ENCODE data around the gene SORBS2.
"Not testable (repeated sequence)": the region's sequence is repeated elsewhere in the genome, so short reads cannot be mapped to it uniquely, and the experiment has no call there.

SORBS2 gene

DNA sequence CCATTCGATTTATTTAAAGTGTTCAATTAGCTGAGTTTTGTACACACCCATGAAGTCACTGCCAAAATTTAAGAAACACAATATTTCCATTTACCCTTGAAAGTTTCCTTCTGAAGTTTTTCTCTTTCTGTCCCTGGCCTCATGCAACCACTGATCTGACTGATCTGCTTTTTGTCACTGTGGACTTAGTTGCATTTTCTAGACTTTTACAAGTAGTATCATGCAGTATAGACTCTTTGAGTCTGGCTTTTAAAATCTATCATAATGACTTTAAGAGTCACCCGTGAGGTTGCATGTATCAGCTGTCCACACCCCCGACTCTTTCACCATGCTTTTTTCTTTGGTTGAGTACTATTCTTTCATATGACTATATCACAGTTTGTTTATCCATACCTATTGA, 247.6 kb downstream of the SORBS2 start:
- H3K4me3 ChIP-seq (ENCODE audit: low read length): no peak overlapping the region
- TF ChIP-seq, protein P1, sequence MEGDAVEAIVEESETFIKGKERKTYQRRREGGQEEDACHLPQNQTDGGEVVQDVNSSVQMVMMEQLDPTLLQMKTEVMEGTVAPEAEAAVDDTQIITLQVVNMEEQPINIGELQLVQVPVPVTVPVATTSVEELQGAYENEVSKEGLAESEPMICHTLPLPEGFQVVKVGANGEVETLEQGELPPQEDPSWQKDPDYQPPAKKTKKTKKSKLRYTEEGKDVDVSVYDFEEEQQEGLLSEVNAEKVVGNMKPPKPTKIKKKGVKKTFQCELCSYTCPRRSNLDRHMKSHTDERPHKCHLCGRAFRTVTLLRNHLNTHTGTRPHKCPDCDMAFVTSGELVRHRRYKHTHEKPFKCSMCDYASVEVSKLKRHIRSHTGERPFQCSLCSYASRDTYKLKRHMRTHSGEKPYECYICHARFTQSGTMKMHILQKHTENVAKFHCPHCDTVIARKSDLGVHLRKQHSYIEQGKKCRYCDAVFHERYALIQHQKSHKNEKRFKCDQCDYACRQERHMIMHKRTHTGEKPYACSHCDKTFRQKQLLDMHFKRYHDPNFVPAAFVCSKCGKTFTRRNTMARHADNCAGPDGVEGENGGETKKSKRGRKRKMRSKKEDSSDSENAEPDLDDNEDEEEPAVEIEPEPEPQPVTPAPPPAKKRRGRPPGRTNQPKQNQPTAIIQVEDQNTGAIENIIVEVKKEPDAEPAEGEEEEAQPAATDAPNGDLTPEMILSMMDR (conservative IDR thresholded peaks at IDR 0.05; ENCODE audit: low read depth, low read length): no peak

DNA sequence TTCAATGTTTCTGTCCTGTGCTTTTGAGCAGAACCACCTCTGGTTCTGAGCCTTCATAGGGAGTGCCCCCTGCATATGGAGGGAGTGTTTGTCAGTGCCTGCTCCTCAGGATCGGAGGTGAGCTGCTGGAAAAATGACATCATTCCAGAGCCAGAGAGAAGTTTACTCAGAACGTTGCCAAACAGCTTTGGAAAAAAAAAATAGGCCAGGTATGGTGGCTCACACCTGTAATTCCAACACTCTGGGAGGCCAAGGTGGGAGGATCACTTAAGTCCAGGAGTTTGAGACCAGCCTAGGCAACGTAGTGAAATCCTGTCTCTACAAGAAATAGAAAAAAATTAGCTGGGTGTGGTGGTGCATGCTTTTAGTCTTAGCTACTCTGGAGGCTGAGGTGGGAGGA, 249.5 kb downstream of the SORBS2 start:
- DNase-seq (ENCODE audit: low read depth): no peak
- H3K4me3 ChIP-seq (ENCODE audit: low read length): no peak overlapping the region
- TF ChIP-seq, protein P1 (conservative IDR thresholded peaks at IDR 0.05; ENCODE audit: low read depth, low read length): no peak

More for the DNA sequence above, 247.6 kb downstream of the SORBS2 start:
- no peak for DNase-seq (ENCODE audit: low read depth)

DNA sequence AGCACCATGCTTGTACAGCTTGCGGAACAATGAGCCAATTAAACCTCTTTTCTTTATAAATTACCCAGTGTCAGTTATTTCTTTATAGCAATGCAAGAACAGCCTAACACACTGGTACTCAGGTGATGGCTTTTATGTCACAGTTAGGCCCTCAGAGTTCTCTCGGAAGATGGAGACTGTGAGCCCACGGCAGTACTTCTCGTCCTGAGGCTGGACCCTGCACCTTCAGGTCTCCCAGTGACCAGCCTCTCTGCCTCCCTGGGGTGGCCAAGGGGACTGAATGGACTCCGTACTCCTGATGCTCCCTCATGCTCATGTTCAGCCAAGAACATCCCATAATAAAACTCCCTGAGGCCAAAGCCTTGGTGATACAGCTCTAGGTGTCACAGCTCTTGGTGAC, 251.7 kb downstream of the SORBS2 start:
- DNase-seq (ENCODE audit: low read depth): no peak
- no peak overlapping the region for H3K4me3 ChIP-seq (ENCODE audit: low read length)
- TF ChIP-seq, protein P1 (conservative IDR thresholded peaks at IDR 0.05; ENCODE audit: low read depth, low read length): no peak

DNA sequence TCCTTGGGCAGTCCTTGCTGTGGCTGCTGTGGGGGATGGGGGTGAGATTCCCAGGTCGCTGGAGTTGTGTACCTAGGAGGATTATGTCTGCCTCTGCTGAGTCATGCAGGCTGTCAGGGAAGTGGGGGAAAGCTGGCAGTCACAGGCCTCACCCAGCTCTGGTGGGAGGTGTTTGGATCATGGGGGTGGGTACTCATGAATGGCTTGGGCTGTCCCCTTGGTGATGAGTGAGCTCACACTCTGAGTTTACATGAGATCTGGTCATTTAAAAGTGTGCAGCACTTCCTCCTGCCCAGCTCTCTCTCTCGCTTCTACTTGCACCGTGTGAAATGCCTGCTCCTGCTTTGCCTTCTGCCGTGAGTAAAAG, 252.1 kb downstream of the SORBS2 start:
- TF ChIP-seq, protein P1 (conservative IDR thresholded peaks at IDR 0.05; ENCODE audit: low read depth, low read length): no peak
- H3K4me3 ChIP-seq (ENCODE audit: low read length): no peak overlapping the region
- peak; percentile 97 for DNase-seq (ENCODE audit: low read depth)

DNA sequence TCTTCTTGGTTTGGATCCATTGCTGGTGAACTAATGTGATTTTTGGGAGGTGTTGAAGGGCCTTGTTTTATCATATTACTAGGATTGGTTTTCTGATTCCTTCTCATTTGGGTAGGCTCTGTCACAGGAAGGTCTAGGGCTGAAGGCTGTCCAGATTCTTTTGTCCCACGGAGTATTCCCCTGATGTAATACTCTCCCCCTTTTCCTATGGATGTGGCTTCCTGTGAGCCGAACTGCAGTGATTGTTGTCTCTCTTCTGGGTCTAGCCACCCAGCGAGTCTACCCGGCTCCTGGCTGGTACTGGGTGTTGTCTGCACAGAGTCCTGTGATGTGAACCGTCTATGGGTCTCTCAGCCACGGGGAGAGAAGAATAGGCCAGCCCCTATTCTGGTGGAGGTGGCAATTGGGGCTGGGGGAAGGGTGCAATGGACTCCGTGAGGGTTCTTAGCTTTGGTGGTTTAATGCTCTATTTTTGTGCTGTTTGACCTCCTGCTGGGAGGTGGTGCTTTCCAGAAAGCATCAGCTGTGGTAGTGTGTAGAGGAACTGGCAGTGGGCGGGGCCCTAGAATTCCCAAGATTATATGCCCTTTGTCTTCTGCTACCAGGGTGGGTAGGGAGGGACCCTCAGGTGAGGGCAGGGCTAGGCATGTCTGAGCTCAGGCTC, 252.6 kb downstream of the SORBS2 start:
- DNase-seq (ENCODE audit: low read depth); H3K4me3 ChIP-seq (ENCODE audit: low read length): not testable (repeated sequence)

DNA sequence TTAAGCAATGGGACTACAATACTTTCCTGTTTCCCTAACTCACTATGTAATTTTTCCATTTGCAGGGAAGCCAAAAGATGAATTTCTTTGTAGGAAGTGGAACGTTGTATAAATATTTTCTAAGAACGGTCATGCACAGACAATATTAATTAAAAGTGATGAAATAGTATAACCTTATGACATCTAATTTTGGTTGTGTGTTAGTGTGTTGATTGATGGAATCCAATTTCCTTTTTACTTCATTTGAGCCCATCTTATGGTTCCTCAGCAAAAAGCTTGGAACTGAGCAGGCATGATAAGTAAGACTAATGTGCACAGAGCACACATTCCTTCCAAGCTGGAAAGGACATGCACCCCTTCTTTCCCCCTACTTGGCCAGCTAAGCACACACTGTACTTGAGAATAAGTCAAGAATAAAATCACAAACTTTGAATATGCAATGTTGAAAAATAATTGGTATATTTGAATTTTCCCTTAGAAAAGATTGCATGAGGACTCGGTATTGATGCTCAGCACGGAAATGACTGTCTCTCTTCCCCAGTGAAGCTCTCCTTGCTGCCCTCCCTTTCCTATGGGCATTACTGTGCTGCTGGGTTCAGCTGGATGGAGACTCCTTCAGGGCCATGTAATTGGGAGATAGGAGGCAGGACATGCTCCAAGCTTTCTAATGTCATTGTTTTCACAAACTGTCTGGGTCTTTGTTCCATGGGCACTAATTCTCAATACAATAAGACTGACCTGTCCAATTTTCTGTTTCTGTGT, 257.4 kb downstream of the SORBS2 start:
- no peak overlapping the region for H3K4me3 ChIP-seq (ENCODE audit: low read length)
- DNase-seq (ENCODE audit: low read depth): no peak
- TF ChIP-seq, protein P1 (conservative IDR thresholded peaks at IDR 0.05; ENCODE audit: low read depth, low read length): no peak

DNA sequence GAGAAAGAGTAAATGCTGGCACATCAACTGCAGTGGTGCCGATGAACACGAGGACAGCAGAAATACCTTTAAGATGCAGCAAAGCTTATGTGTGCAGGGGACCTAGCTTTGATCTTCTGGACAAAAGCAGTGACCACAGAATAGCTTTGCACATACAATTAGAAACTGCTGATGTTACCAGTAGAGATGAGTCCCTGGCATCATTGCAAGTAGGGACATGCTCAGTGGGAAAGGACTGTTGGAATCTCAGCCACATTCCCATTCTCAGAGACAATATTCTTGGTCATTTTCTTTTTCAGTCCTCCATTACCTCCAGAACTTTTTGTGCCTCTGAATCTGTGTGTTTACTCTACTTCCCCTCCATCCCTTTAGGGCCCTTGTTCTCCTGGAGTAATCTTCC, 259.7 kb downstream of the SORBS2 start:
- TF ChIP-seq, protein P1 (conservative IDR thresholded peaks at IDR 0.05; ENCODE audit: low read depth, low read length): no peak
- no peak overlapping the region for H3K4me3 ChIP-seq (ENCODE audit: low read length)
- no peak for DNase-seq (ENCODE audit: low read depth)

Measured in retinal pigment epithelial cell (primary cell).